Activated T-cell treated with anti-CD3 and anti-CD28 coated beads, Interleukin-2, amount 50 U/mL, for 48 hours (primary cell): ENCODE measurements around the gene ITPRIP.
A peak's percentile ranks its signal among the peaks of the same experiment; 100 is the strongest.

Experiments
- DNase-seq, 2 experiments: peaks; one replicate each; pipeline ENCODE4 v3.0.0-alpha.2; 2020

Gene ITPRIP

GRCh38 chr10:104279550-104280259 is 58.6 kb downstream of the ITPRIP start:
- no peak for DNase-seq

GRCh38 chr10:104277785-104278184 is 60.5 kb downstream of the ITPRIP start:
- DNase-seq, result no peak

- no peak for DNase-seq
These were observed 62.1 kb downstream of the ITPRIP start for GRCh38 chr10:104276192-104276591.

GRCh38 chr10:104274762-104275721 is 63.2 kb downstream of the ITPRIP start:
- peak; percentile 70 to 73 for DNase-seq

- DNase-seq, result no peak
These were observed 64.2 kb downstream of the ITPRIP start for GRCh38 chr10:104273899-104274575.

GRCh38 chr10:104273286-104273685 is 65.0 kb downstream of the ITPRIP start:
- DNase-seq, result no peak

GRCh38 chr10:104268713-104269645 is 69.3 kb downstream of the ITPRIP start, which contains the start of gene GSTO2:
TSS of gene GSTO2 (plus strand) at chr10:104269184. CDS start at chr10:104274916, 5,732 bp downstream.
- DNase-seq, result peak; percentile 97 to 98

- no peak for DNase-seq
These were observed 69.9 kb downstream of the ITPRIP start for GRCh38 chr10:104268405-104268712.

GRCh38 chr10:104267721-104268404 is 70.4 kb downstream of the ITPRIP start:
- peak; percentile 65 to 66 for DNase-seq

GRCh38 chr10:104264783-104265182 is 73.5 kb downstream of the ITPRIP start:
- no peak for DNase-seq

GRCh38 chr10:104262055-104262454 is 76.2 kb downstream of the ITPRIP start:
- no peak for DNase-seq

GRCh38 chr10:104260775-104261115 is 77.5 kb downstream of the ITPRIP start:
- DNase-seq, result no peak

GRCh38 chr10:104259999-104260774 is 78.1 kb downstream of the ITPRIP start:
- no peak for DNase-seq
